Measurements from ENCODE around the gene TSPAN5. TPM values are rescaled to one million over a fixed set of nuclear protein-coding genes. Genes with fewer than 3 reads are reported as not detected.
A peak's percentile ranks its signal among the peaks of the same experiment; 100 is the strongest.

TSPAN5 gene
- polyA plus RNA-seq, 1 of the 3 experiments (the other 2 are of a cell fraction) = 38.6 TPM

DNA sequence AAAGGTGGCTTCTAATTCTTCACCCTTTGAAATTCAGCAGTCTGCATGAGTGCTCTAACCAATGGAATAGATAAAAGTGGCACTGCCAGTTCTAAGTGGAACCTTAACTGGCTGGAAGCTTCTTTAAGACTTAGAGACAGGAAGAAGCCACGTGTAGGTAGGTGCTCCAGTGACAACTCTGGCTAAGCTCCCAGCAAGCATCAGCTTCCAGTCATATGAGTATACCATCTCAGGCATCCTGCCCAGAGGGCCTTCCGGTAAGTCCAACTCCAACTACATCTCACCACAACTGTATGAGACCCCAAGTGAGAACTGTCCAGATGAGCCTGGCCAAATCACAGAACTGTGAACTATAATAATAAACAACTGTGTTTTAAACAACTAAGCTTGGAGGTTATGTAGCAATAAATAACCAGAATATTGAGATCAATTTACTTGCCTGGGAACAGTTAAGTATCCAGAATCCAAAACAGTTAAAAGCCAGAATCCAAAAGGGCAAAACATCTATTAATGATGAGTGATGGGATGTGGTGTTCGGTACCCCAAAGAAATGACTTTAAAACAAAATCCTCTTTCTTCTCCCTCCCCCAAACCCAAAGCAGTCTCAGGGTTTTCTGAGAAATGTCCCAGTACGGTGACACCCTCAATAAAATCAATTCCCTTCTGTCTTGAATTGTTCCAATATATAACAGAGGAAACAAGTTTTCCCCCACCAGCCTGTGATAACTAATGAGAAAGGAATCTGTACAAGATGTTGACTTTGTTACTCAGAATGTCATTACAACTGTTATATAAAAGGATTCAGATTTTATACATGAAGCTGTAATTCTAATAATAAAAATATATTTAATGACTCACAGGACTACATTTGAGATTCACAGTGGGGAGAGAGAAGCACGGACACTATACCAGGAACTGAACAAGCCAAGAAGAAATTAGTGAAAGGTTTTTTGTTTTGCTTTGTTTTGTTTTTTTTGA lies 4.2 kb downstream of the TSPAN5 start (continued):
- TF ChIP-seq MXI1 (IDR thresholded peaks at IDR 0.05; ENCODE audit: low read depth, low read length) (0 out of 2 replicates have a peak, but pooled peaks have one; percentile 13), SIN3A (IDR thresholded peaks at IDR 0.05; ENCODE audit: borderline replicate concordance, low read depth, low read length) (peak; percentile 60; the same call in 1 of the 2 replicates), EP300 (IDR thresholded peaks at IDR 0.05; ENCODE audit: borderline replicate concordance in 1 of 2, low read depth in 1 of 2, low read length in 1 of 2) (peak in 1 of 2 experiments; percentile 85; a peak in 3 of 4 replicates), MEF2A (IDR thresholded peaks at IDR 0.05; ENCODE audit: borderline replicate concordance, low read depth) (peak; percentile 85), TEAD4 (IDR thresholded peaks at IDR 0.05; ENCODE audit: borderline replicate concordance, insufficient read depth) (peak; percentile 42; the same call in 1 of the 2 replicates), SMC3 (IDR thresholded peaks at IDR 0.05; ENCODE audit: low read depth, low read length) (no peak), FOXJ3 (CRISPR knock-in tag; IDR thresholded peaks at IDR 0.05) (no peak), CTCF (IDR thresholded peaks at IDR 0.05) (no peak), REST (IDR thresholded peaks at IDR 0.05; ENCODE audit: low read depth, low read length) (no peak), GABPA (IDR thresholded peaks at IDR 0.05; ENCODE audit: low read depth) (0 out of 2 replicates have a peak, but pooled peaks have one; percentile 12), RAD21 (IDR thresholded peaks at IDR 0.05; ENCODE audit: low read length) (no peak), POLR2AphosphoS5 (IDR thresholded peaks at IDR 0.05; ENCODE audit: low read depth, low read length) (peak; percentile 15; the same call in 1 of the 2 replicates), NRF1 (IDR thresholded peaks at IDR 0.05; ENCODE audit: low read depth, low read length) (no peak), RXRA (IDR thresholded peaks at IDR 0.05; ENCODE audit: borderline replicate concordance, low read depth) (no peak)
- TF ChIP-seq, protein P1, sequence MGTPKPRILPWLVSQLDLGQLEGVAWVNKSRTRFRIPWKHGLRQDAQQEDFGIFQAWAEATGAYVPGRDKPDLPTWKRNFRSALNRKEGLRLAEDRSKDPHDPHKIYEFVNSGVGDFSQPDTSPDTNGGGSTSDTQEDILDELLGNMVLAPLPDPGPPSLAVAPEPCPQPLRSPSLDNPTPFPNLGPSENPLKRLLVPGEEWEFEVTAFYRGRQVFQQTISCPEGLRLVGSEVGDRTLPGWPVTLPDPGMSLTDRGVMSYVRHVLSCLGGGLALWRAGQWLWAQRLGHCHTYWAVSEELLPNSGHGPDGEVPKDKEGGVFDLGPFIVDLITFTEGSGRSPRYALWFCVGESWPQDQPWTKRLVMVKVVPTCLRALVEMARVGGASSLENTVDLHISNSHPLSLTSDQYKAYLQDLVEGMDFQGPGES (IDR thresholded peaks at IDR 0.05; ENCODE audit: low read depth, low read length) = no peak

All from SK-N-SH (cell line).